ENCODE measurements around the gene PDXK. TPM values are rescaled to one million over a fixed set of nuclear protein-coding genes. Genes with fewer than 3 reads are reported as not detected.

The PDXK gene
- total and polyA plus RNA-seq, 2 of the 8 experiments (the other 6 are each of a cell fraction or from before 2014, with no cell fraction given): 78.0 to 112 TPM

DNA sequence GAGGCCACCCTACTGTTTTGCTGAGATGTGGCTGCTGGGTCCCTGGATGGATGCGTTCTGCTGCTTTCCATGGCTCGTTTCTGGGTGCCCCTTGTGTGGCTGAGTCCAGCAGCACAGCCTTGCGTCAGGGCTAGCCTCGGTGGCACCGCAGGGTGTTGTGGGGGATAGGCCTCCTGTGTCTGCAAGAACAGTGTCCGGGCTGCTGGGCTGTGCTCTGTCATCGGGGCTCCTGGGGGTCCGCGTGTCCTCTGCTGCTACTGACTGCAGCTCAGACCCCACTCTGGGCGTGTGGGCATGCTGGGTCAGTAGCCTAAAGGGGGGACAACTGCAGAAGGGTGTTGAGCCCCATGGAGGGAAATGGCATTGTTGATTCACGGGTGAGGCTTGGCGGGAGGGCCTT lies 75.4 kb downstream of the PDXK start:
- FAIRE-seq: no peak
- CTCF ChIA-PET (ENCODE audit: partially characterized antibody): interaction anchor here (1.7 kb wide), 1 partner anchor 16 kb away, joined by 4 read pairs; no protein-coding TSS in a partner anchor
- peaks cover 12 to 24% of the 10 kb centered on the region in 2 experiments for H4K20me1 ChIP-seq (replicated peaks in 1 of 2; ENCODE audit: control insufficient read depth in 1 of 2, insufficient read depth in 2 of 2, low read length in 2 of 2)

More for the DNA sequence above, 75.4 kb downstream of the PDXK start:
- Histone ChIP-seq H2BK20ac (ENCODE audit: low read length) (no peak overlapping the region), H2BK15ac (ENCODE audit: low read length) (no peak overlapping the region), H3K79me1 (ENCODE audit: low read depth, low read length) (peaks cover 29% of the 10 kb centered on the region), H2BK12ac (ENCODE audit: low read depth, low read length) (no peak overlapping the region), H3K18ac (ENCODE audit: extremely low read depth, low read length) (no peak overlapping the region), H3K4me3 (ENCODE audit: extremely low read depth in 1 of 4, insufficient read depth in 2 of 4, low read depth in 3 of 4, low read length in 4 of 4) (no peak overlapping the region), H2BK5ac (ENCODE audit: low read depth, low read length) (no peak overlapping the region; the same call in 1 of the 2 replicates), H4K5ac (ENCODE audit: insufficient read length, low read depth, low read length) (no peak overlapping the region), H3K9me3 (ENCODE audit: insufficient read depth in 2 of 2, low read depth in 1 of 2, low read length in 1 of 2) (no peaks in the 10 kb centered on the region), H3K23me2 (ENCODE audit: low read depth, low read length) (peaks cover 5% of the 10 kb centered on the region; the same call in 1 of the 2 replicates), H3K27me3 (replicated peaks in 1 of 4; ENCODE audit: control insufficient read depth in 3 of 4, extremely low read depth in 1 of 4, insufficient read depth in 3 of 4, low read length in 3 of 4) (no peaks in the 10 kb centered on the region), H3K56ac (replicated peaks; ENCODE audit: insufficient read length, low read depth, low read length) (no peak overlapping the region), H3K23ac (ENCODE audit: insufficient read length) (no peak overlapping the region), H3K4me1 (replicated peaks in 1 of 4; ENCODE audit: control insufficient read depth in 3 of 4, insufficient read depth in 4 of 4, low read length in 3 of 4) (peaks cover 0 to 12% (median 3%) of the 10 kb centered on the region in 4 experiments; a peak in 3 of 7 replicates), H3K79me2 (ENCODE audit: control insufficient read depth in 1 of 2, insufficient read depth in 2 of 2, low read length in 2 of 2) (peaks cover 11 to 47% of the 10 kb centered on the region in 2 experiments), H3K36me3 (ENCODE audit: control insufficient read depth in 2 of 4, insufficient read depth in 4 of 4, low read length in 3 of 4) (peaks cover 53 to 82% (median 72%) of the 10 kb centered on the region in 4 experiments), H3K27ac (ENCODE audit: low read depth, low read length) (no peak overlapping the region), H2BK120ac (replicated peaks; ENCODE audit: low read depth, low read length) (no peak overlapping the region), H3K4me2 (ENCODE audit: insufficient read depth in 1 of 2, low read depth in 2 of 2, low read length in 2 of 2) (no peak overlapping the region), H4K8ac (ENCODE audit: extremely low read depth, insufficient read depth, low read length) (no peak overlapping the region), H3K14ac (ENCODE audit: insufficient read length) (no peak overlapping the region), H3K9ac (replicated peaks in 1 of 4; ENCODE audit: extremely low read depth in 1 of 4, low read depth in 3 of 4, low read length in 3 of 4) (no peak overlapping the region), H4K91ac (replicated peaks; ENCODE audit: insufficient read length, low read length) (no peak overlapping the region), H2AFZ (ENCODE audit: low read length) (no peak overlapping the region), H3K4ac (replicated peaks; ENCODE audit: insufficient read length, low read depth, low read length) (no peak overlapping the region), H2AK5ac (ENCODE audit: low read depth, low read length) (no peak overlapping the region)
- TF ChIP-seq, protein P1, sequence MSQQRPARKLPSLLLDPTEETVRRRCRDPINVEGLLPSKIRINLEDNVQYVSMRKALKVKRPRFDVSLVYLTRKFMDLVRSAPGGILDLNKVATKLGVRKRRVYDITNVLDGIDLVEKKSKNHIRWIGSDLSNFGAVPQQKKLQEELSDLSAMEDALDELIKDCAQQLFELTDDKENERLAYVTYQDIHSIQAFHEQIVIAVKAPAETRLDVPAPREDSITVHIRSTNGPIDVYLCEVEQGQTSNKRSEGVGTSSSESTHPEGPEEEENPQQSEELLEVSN (IDR thresholded peaks at IDR 0.05): no peak
- no peak for TF ChIP-seq BRCA1 (IDR thresholded peaks at IDR 0.05; ENCODE audit: low read depth, low read length)
- DNase-seq (ENCODE audit: low read depth in 1 of 2, low spot score in 2 of 2): no peak
- 94% methylated on average over 12 of the region's 12 CpGs; no CpG with 5 or more reads in 1 of the 2 experiments for WGBS, 2 experiments (ENCODE audit: extremely low coverage in 1 of 2, insufficient coverage in 1 of 2, insufficient read length in 1 of 2, insufficient replicate concordance in 2 of 2, low coverage in 1 of 2, low lambda C conversion rate in 2 of 2, missing lambda C conversion rate in 1 of 2)
- POLR2A ChIA-PET (ENCODE audit: partially characterized antibody): interaction anchor here (1.0 to 7.6 kb wide), 3 partner anchors 9 to 72 kb away, joined by 3 to 80 read pairs (median 4); no protein-coding TSS in a partner anchor

Measured in H1 (cell line).